AG10803 (cell line): Measurements from ENCODE around the gene ADGRV1.
"Not testable (repeated sequence)": the region's sequence is repeated elsewhere in the genome, so short reads cannot be mapped to it uniquely, and the experiment has no call there.

Experiments used
- DNase-seq: peaks from one replicate; pipeline ENCODE4 v3.0.0; 2010; ENCODE audit warnings: low read depth
- H3K4me3 ChIP-seq: 2 replicates; pipeline ENCODE4 v1.5.1; 2011; ENCODE audit warnings: mild to moderate bottlenecking, low read length, control low read depth
- TF ChIP-seq, protein P1 (sequence below): conservative IDR thresholded peaks from 2 replicates; pipeline ENCODE4 v1.5.1; 2011; ENCODE audit warnings: mild to moderate bottlenecking, low read length, control low read depth, inconsistent platforms

Gene ADGRV1

DNA sequence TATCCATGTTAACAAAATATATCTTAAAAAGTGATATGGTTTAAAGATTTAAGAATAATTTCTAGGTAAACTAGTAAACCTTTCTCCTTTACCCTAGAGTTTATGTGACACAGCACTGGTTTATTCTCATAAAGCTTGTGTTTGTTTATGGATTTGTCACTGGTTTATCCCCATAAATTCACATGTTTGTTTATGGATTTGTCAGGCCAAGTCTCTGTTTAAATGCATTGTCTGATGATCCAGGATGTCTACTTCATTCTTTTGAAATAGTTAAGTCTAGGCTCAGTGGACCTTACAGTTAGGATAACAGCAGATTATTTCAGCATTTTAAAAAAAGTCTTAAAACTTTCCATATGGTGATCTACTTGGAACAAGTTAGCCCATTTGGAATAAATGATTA, 490.5 kb downstream of the ADGRV1 start:
- DNase-seq, result no peak
- TF ChIP-seq, protein P1, sequence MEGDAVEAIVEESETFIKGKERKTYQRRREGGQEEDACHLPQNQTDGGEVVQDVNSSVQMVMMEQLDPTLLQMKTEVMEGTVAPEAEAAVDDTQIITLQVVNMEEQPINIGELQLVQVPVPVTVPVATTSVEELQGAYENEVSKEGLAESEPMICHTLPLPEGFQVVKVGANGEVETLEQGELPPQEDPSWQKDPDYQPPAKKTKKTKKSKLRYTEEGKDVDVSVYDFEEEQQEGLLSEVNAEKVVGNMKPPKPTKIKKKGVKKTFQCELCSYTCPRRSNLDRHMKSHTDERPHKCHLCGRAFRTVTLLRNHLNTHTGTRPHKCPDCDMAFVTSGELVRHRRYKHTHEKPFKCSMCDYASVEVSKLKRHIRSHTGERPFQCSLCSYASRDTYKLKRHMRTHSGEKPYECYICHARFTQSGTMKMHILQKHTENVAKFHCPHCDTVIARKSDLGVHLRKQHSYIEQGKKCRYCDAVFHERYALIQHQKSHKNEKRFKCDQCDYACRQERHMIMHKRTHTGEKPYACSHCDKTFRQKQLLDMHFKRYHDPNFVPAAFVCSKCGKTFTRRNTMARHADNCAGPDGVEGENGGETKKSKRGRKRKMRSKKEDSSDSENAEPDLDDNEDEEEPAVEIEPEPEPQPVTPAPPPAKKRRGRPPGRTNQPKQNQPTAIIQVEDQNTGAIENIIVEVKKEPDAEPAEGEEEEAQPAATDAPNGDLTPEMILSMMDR, result no peak
- H3K4me3 ChIP-seq, result no peak overlapping the region

DNA sequence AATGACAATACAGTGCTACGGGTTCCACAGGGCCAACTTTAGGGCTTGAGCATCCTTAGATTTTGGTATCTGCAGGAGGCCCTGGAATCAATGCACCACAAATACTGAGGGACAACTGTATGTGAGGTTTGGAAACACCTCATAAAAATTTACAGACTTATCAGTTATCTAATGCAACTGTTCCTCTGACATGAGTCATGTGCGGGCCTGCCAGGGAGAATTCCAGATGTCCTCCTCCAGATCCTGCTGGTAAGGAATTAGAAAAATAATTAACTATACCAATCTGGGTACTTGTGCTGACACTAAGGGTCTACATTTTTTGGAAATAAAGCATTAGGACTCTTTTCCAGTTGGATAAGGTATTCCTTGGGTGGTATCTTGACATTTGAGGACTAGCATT, 491.2 kb downstream of the ADGRV1 start:
- TF ChIP-seq, protein P1, result no peak
- no peak overlapping the region for H3K4me3 ChIP-seq
- DNase-seq, result peak; percentile 26

DNA sequence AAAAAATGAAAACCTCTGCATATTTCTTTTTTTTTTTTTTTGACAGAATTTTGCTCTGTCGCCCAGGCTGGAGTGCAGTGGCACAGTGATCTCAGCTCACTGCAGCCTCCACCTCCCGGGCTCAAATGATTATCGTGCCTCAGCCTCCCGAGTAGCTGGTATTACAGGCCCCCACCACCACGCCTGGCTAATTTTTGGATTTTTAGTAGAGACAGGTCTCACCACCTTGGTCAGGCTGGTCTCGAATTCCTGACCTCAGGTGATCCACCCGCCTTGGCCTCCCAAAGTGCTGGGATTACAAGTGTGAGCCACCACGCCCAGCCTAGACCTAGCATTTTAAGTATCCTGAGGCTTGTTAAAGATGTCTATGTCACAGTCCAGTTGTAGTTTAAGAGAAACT, 493.8 kb downstream of the ADGRV1 start:
- H3K4me3 ChIP-seq, DNase-seq: not testable (repeated sequence)

DNA sequence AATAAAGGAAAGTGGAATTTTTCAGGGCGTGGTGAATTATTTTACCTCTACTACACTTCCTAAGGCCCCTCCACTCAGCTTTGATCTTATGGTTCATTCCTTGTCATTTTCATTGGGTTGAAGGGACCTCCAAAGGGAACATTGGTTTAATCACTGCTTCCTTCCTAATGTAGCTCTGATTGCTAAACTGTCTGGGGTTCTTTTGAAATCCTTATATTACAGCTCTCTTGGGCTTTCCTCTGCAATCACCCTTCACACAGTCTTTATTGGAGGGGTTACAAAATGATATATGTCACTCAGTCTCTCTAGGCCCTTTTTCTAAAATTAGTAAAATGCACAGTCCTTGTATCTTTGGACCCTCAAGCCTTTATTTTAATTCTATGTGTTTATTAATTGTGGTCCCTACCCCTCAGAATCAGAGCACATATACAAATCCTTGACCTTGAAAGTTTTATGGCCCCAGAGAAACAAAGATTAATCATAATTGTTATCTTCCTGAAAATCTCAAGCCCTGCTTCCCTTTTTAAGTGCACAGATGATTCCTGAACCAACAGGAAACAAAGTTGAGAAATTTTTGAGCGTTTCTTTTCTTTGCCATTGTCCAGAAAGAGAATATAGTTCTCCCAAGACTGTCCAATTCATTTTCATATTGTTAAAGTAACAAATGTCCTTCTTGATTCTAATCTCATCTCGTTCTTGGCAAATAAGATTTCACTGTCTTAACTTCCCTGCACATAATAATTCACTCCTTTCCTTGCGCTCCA, 494.6 kb downstream of the ADGRV1 start:
- H3K4me3 ChIP-seq, result no peak overlapping the region
- TF ChIP-seq, protein P1, result no peak
- DNase-seq, result no peak

DNA sequence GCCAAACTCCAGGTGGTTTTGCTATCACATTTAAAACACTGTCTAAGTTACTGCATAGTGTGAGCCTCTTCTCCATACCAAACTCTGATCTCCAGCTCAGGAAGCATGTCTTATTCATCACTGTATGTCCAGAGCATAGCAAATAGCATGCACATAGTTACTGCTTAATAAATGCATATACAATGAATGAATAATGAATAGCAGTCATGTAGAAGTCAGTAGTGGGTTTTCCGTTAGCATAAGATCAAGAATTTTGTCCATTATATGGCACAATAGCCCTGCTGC, 495.1 kb downstream of the ADGRV1 start:
- no peak for DNase-seq
- TF ChIP-seq, protein P1, result no peak
- H3K4me3 ChIP-seq, result no peak overlapping the region

DNA sequence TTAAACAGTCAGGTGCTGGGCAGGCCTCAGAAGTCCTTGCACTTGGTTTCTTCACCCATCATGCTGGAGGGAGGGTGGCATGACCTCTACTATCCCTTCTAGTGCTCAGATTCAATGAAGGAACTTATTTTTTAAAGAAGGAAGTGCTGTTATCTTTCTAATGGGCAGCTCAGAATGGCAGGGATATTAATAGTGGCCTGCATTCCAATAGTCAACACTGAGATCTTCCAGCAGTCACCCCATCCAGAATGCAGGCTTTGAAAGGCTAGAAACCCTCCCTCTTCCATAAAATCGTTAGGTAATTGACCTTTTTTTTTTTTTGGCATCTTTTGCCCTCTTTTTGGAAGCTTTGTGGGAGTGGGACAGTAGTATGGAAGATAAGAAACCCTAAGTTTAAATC, 499.6 kb downstream of the ADGRV1 start:
- TF ChIP-seq, protein P1, result no peak
- H3K4me3 ChIP-seq, result no peak overlapping the region

DNA sequence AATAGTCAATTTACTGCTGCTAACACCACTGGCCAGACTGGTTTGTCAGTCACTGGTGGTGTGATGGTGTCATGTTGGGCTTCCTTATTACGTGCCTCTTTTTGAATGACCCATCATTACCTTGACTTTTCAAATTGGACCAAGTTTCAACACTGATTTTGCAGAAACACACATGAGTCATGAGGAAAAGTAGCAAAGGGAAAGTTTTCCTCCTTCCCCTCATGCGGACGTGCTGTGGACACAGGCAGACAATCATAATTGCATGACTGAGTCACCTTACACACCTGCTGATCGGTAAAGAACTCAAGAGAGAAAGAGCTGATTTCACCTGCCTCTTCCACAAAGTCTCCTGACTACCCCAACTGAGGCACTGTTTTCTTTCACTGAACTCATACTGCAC, 500.0 kb downstream of the ADGRV1 start:
- DNase-seq, result no peak
- TF ChIP-seq, protein P1, result no peak
- no peak overlapping the region for H3K4me3 ChIP-seq

More for the DNA sequence above, 499.6 kb downstream of the ADGRV1 start:
- DNase-seq, result no peak

DNA sequence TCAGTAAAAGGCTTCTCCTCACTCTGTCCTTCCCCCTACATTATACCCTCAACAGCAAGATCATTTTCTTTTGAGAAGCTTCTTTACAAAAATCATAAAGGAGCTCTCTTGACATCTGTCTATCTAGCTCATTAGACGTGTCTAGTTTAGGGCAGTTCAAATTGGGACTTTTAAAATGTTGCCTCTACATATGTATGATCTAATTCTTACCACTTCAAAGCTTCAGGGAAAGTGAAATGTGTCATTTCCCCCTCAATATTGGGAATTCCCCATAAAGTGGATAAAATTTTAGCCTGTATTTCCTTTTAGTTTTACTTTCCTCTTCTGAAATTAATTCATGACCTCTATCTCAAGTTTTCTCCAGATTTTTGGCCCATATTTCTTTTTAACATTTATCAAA, 500.8 kb downstream of the ADGRV1 start:
- TF ChIP-seq, protein P1, result no peak
- DNase-seq, result no peak
- no peak overlapping the region for H3K4me3 ChIP-seq
